SK-N-SH treated with all-trans-retinoic acid at 6 μM for 48 hours (cell line): ENCODE results near the gene TLE2.

Experiments
- PPARA ChIP-seq: fragments of 250-450 bp; sonication (Bioruptor Pico); IDR thresholded peaks from 2 replicates; pipeline ENCODE4 v1.5.0; 2020; ENCODE audit warnings: mild to moderate bottlenecking, borderline replicate concordance
- ZFP3 ChIP-seq: fragments of 250-450 bp; sonication (Bioruptor Pico); IDR thresholded peaks from 2 replicates; pipeline ENCODE4 v1.5.0; 2020; ENCODE audit warnings: mild to moderate bottlenecking, moderate library complexity
- TF ChIP-seq, protein P1 (sequence below): fragments of 250-450 bp; sonication (Bioruptor Pico); IDR thresholded peaks from 2 replicates; pipeline ENCODE4 v1.5.1; 2020; ENCODE audit warnings: low read depth, mild to moderate bottlenecking, moderate library complexity

DNA sequence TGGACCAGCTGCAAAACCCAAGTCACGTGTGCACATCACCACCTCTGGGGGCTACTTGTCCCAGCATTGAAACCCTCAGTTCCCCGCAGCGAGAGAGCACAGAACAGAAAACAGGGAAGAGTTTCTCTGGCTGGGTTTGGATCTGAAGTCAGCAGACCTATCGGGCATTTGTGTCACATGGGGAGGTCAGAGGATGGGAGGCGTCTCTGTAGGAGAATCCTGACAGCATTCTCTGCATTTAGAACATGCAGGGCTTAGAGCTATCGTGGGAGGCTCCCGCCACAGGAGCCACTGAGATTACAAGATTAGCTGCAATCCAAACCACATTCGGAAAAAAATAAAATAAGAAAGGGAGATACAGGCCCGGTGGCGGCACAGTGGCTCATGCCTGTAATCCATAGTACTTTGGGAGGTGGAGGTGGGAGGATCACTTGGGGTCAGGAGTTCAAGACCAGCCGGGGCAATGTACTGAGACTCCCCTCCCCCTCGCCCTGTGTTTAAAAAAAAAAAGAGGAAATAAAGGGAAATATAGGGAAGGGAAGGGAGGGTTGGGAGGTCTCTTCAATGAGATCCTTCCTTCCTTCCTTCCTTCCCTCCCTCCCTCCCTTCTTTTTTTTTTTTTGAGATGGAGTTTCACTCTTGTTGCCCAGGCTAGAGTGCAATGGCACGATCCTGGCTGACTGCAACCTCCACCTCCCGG is 54.6 kb downstream of the TLE2 start:
- TF ChIP-seq PPARA (CRISPR knock-in tag) (no peak), ZFP3 (CRISPR knock-in tag) (no peak)
- TF ChIP-seq, protein P1, sequence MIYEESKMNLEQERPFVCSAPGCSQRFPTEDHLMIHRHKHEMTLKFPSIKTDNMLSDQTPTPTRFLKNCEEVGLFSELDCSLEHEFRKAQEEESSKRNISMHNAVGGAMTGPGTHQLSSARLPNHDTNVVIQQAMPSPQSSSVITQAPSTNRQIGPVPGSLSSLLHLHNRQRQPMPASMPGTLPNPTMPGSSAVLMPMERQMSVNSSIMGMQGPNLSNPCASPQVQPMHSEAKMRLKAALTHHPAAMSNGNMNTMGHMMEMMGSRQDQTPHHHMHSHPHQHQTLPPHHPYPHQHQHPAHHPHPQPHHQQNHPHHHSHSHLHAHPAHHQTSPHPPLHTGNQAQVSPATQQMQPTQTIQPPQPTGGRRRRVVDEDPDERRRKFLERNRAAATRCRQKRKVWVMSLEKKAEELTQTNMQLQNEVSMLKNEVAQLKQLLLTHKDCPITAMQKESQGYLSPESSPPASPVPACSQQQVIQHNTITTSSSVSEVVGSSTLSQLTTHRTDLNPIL (CRISPR knock-in tag), result no peak
